Measurements from ENCODE around the gene TBCB.

TBCB gene

GRCh38 chr19:36101550-36102327, 13.5 kb upstream of the TBCB start:
- H3K4me3 ChIP-seq (ENCODE audit: insufficient read depth, low read depth, low read length), result no peak overlapping the region
- H3K9me3 ChIP-seq (ENCODE audit: control insufficient read depth, low read length), result no peaks in the 10 kb centered on the region
- no peaks in the 10 kb centered on the region for H3K4me1 ChIP-seq (ENCODE audit: control insufficient read depth, insufficient read depth, low read length)
- 91 to 92% methylated on average over 27 of the region's 27 CpGs for WGBS, 2 experiments
- no peaks in the 10 kb centered on the region for H3K27me3 ChIP-seq (ENCODE audit: control insufficient read depth, insufficient read depth, low read length, poor library complexity, severe bottlenecking)
- H3K36me3 ChIP-seq (ENCODE audit: control insufficient read depth, insufficient read depth, low read length), result peaks cover 42% of the 10 kb centered on the region
- no peak overlapping the region for H3K27ac ChIP-seq (ENCODE audit: insufficient read depth, low read depth, low read length, poor library complexity, severe bottlenecking)

- Histone ChIP-seq H3K9me3 (ENCODE audit: control insufficient read depth, low read length) (no peaks in the 10 kb centered on the region), H3K4me1 (ENCODE audit: control insufficient read depth, insufficient read depth, low read length) (no peaks in the 10 kb centered on the region), H3K27me3 (ENCODE audit: control insufficient read depth, insufficient read depth, low read length, poor library complexity, severe bottlenecking) (no peaks in the 10 kb centered on the region), H3K36me3 (ENCODE audit: control insufficient read depth, insufficient read depth, low read length) (peaks cover 39% of the 10 kb centered on the region), H3K4me3 (ENCODE audit: insufficient read depth, low read depth, low read length) (no peak overlapping the region), H3K27ac (ENCODE audit: insufficient read depth, low read depth, low read length, poor library complexity, severe bottlenecking) (no peak overlapping the region)
- 96% methylated on average over 24 of the region's 24 CpGs for WGBS, 2 experiments
Observed at GRCh38 chr19:36103040-36103626, 12.1 kb upstream of the TBCB start.

- peaks cover 39% of the 10 kb centered on the region for H3K36me3 ChIP-seq (ENCODE audit: control insufficient read depth, insufficient read depth, low read length)
Observed at GRCh38 chr19:36103842-36104552, 11.3 kb upstream of the TBCB start.

GRCh38 chr19:36106441-36106840, 8.8 kb upstream of the TBCB start:
- WGBS, 2 experiments, result 93 to 98% methylated on average over 6 of the region's 6 CpGs
- H3K4me1 ChIP-seq (ENCODE audit: control insufficient read depth, insufficient read depth, low read length), result peaks cover 8% of the 10 kb centered on the region
- H3K4me3 ChIP-seq (ENCODE audit: insufficient read depth, low read depth, low read length), result no peak overlapping the region
- no peaks in the 10 kb centered on the region for H3K9me3 ChIP-seq (ENCODE audit: control insufficient read depth, low read length)
- no peaks in the 10 kb centered on the region for H3K27me3 ChIP-seq (ENCODE audit: control insufficient read depth, insufficient read depth, low read length, poor library complexity, severe bottlenecking)
- H3K27ac ChIP-seq (ENCODE audit: insufficient read depth, low read depth, low read length, poor library complexity, severe bottlenecking), result no peak overlapping the region
- peaks cover 33% of the 10 kb centered on the region for H3K36me3 ChIP-seq (ENCODE audit: control insufficient read depth, insufficient read depth, low read length)

More at GRCh38 chr19:36103842-36104552, 11.3 kb upstream of the TBCB start:
- Histone ChIP-seq H3K4me1 (ENCODE audit: control insufficient read depth, insufficient read depth, low read length) (no peaks in the 10 kb centered on the region), H3K4me3 (ENCODE audit: insufficient read depth, low read depth, low read length) (no peak overlapping the region), H3K27ac (ENCODE audit: insufficient read depth, low read depth, low read length, poor library complexity, severe bottlenecking) (no peak overlapping the region), H3K27me3 (ENCODE audit: control insufficient read depth, insufficient read depth, low read length, poor library complexity, severe bottlenecking) (no peaks in the 10 kb centered on the region), H3K9me3 (ENCODE audit: control insufficient read depth, low read length) (no peaks in the 10 kb centered on the region)
- 95 to 96% methylated on average over 12 of the region's 12 CpGs for WGBS, 2 experiments

- Histone ChIP-seq H3K27ac (ENCODE audit: insufficient read depth, low read depth, low read length, poor library complexity, severe bottlenecking) (no peak overlapping the region), H3K4me1 (ENCODE audit: control insufficient read depth, insufficient read depth, low read length) (peaks cover 12% of the 10 kb centered on the region), H3K9me3 (ENCODE audit: control insufficient read depth, low read length) (no peaks in the 10 kb centered on the region), H3K36me3 (ENCODE audit: control insufficient read depth, insufficient read depth, low read length) (peaks cover 33% of the 10 kb centered on the region), H3K27me3 (ENCODE audit: control insufficient read depth, insufficient read depth, low read length, poor library complexity, severe bottlenecking) (no peaks in the 10 kb centered on the region), H3K4me3 (ENCODE audit: insufficient read depth, low read depth, low read length) (no peak overlapping the region)
- 93 to 97% methylated on average over 5 of the region's 5 CpGs for WGBS, 2 experiments
Observed at GRCh38 chr19:36106991-36107390, 8.3 kb upstream of the TBCB start.

- Histone ChIP-seq H3K9me3 (ENCODE audit: control insufficient read depth, low read length) (no peaks in the 10 kb centered on the region), H3K4me3 (ENCODE audit: insufficient read depth, low read depth, low read length) (no peak overlapping the region), H3K27me3 (ENCODE audit: control insufficient read depth, insufficient read depth, low read length, poor library complexity, severe bottlenecking) (no peaks in the 10 kb centered on the region), H3K4me1 (ENCODE audit: control insufficient read depth, insufficient read depth, low read length) (peaks cover 16% of the 10 kb centered on the region), H3K36me3 (ENCODE audit: control insufficient read depth, insufficient read depth, low read length) (peaks cover 19% of the 10 kb centered on the region), H3K27ac (ENCODE audit: insufficient read depth, low read depth, low read length, poor library complexity, severe bottlenecking) (no peak overlapping the region)
- WGBS, 2 experiments, result 95% methylated on average over 3 of the region's 3 CpGs
Observed at GRCh38 chr19:36108684-36109083, 6.6 kb upstream of the TBCB start.

GRCh38 chr19:36110487-36111199, 4.6 kb upstream of the TBCB start, which contains the start of gene OVOL3:
Gene OVOL3, plus strand, starts transcription at chr19:36111143. Its CDS starts 60 bp downstream, at chr19:36111203.
- Histone ChIP-seq H3K27ac (ENCODE audit: insufficient read depth, low read depth, low read length, poor library complexity, severe bottlenecking) (peak within 1 kb of the TSS; percentile 38), H3K9me3 (ENCODE audit: control insufficient read depth, low read length) (no peaks in the 10 kb centered on the region), H3K4me3 (ENCODE audit: insufficient read depth, low read depth, low read length) (no peak within 1 kb of the TSS)

GRCh38 chr19:36111200-36111539, 4.1 kb upstream of the TBCB start:
- Histone ChIP-seq H3K27ac (ENCODE audit: insufficient read depth, low read depth, low read length, poor library complexity, severe bottlenecking) (peak overlapping the region; percentile 38), H3K4me3 (ENCODE audit: insufficient read depth, low read depth, low read length) (no peak overlapping the region), H3K36me3 (ENCODE audit: control insufficient read depth, insufficient read depth, low read length) (no peaks in the 10 kb centered on the region), H3K27me3 (ENCODE audit: control insufficient read depth, insufficient read depth, low read length, poor library complexity, severe bottlenecking) (no peaks in the 10 kb centered on the region), H3K4me1 (ENCODE audit: control insufficient read depth, insufficient read depth, low read length) (peaks cover 19% of the 10 kb centered on the region), H3K9me3 (ENCODE audit: control insufficient read depth, low read length) (no peaks in the 10 kb centered on the region)
- 46 to 53% methylated on average over 13 of the region's 13 CpGs for WGBS, 2 experiments

More at GRCh38 chr19:36110487-36111199, 4.6 kb upstream of the TBCB start, which contains the start of gene OVOL3:
- peaks cover 16% of the 10 kb centered on the region for H3K4me1 ChIP-seq (ENCODE audit: control insufficient read depth, insufficient read depth, low read length)
- H3K36me3 ChIP-seq (ENCODE audit: control insufficient read depth, insufficient read depth, low read length), result no peaks in the 10 kb centered on the region
- WGBS, 2 experiments, result 19 to 26% methylated on average over 1 of the region's 1 CpG
- H3K27me3 ChIP-seq (ENCODE audit: control insufficient read depth, insufficient read depth, low read length, poor library complexity, severe bottlenecking), result no peaks in the 10 kb centered on the region

GRCh38 chr19:36112678-36113077, 2.6 kb upstream of the TBCB start:
- Histone ChIP-seq H3K4me3 (ENCODE audit: insufficient read depth, low read depth, low read length) (no peak overlapping the region), H3K27me3 (ENCODE audit: control insufficient read depth, insufficient read depth, low read length, poor library complexity, severe bottlenecking) (no peaks in the 10 kb centered on the region), H3K36me3 (ENCODE audit: control insufficient read depth, insufficient read depth, low read length) (no peaks in the 10 kb centered on the region), H3K4me1 (ENCODE audit: control insufficient read depth, insufficient read depth, low read length) (peaks cover 20% of the 10 kb centered on the region), H3K9me3 (ENCODE audit: control insufficient read depth, low read length) (no peaks in the 10 kb centered on the region), H3K27ac (ENCODE audit: insufficient read depth, low read depth, low read length, poor library complexity, severe bottlenecking) (no peak overlapping the region)
- WGBS, 2 experiments, result 96 to 97% methylated on average over 10 of the region's 10 CpGs

Measured in ectodermal cell (in vitro differentiated cells).